Activated CD4-positive, alpha-beta memory T cell treated with anti-CD3 and anti-CD28 coated beads for 36 hours (primary cell): ENCODE data around the gene UBE2A. TPM values are rescaled to one million over a fixed set of nuclear protein-coding genes. Genes with fewer than 3 reads are reported as not detected.

Experiments
- CTCF ChIA-PET: fragments of 350-600 bp; sonication (Branson Sonifier 250); formaldehyde crosslinking; loops from one replicate; lab custom pipeline; 2021; ENCODE audit warnings: antibody characterized with exemption, inconsistent platforms; lab: Charles Lee
- POLR2A ChIA-PET: fragments of 350-600 bp; sonication (Branson Sonifier 250); formaldehyde crosslinking; loops from one replicate; lab custom pipeline; 2021; ENCODE audit warnings: antibody characterized with exemption; lab: Charles Lee
- DNase-seq: peaks from one replicate; pipeline ENCODE4 v3.0.0-alpha.2; 2020
- H3K27ac Mint-ChIP-seq: one replicate; pipeline ENCODE4 v1.8.0; 2021; ENCODE audit warnings: mixed read lengths
- H3K27me3 Mint-ChIP-seq: one replicate; pipeline ENCODE4 v1.8.0; 2021; ENCODE audit warnings: mixed read lengths
- H3K36me3 Mint-ChIP-seq: one replicate; pipeline ENCODE4 v1.8.0; 2021; ENCODE audit warnings: mixed read lengths
- H3K4me1 Mint-ChIP-seq: one replicate; pipeline ENCODE4 v1.8.0; 2021; ENCODE audit warnings: low read depth, mixed read lengths
- H3K4me3 Mint-ChIP-seq: one replicate; pipeline ENCODE4 v1.8.0; 2021; ENCODE audit warnings: mild to moderate bottlenecking, mixed read lengths
- H3K9me3 Mint-ChIP-seq: one replicate; pipeline ENCODE4 v1.8.0; 2021; ENCODE audit warnings: mixed read lengths
- intact Hi-C: fragments of 100-400 bp; cut with micrococcal nuclease; formaldehyde crosslinking; loops from one replicate; pipeline ENCODE4 v1.15.1; 2023
- total RNA-seq, 2 experiments: library from RNA; stranded (reverse); gene quantifications; one replicate each; pipeline ENCODE4 v1.2.3, GENCODE V29; 2021

The UBE2A gene
- total RNA-seq, 2 experiments from 2014 or later: 53.9 to 57.4 TPM

DNA sequence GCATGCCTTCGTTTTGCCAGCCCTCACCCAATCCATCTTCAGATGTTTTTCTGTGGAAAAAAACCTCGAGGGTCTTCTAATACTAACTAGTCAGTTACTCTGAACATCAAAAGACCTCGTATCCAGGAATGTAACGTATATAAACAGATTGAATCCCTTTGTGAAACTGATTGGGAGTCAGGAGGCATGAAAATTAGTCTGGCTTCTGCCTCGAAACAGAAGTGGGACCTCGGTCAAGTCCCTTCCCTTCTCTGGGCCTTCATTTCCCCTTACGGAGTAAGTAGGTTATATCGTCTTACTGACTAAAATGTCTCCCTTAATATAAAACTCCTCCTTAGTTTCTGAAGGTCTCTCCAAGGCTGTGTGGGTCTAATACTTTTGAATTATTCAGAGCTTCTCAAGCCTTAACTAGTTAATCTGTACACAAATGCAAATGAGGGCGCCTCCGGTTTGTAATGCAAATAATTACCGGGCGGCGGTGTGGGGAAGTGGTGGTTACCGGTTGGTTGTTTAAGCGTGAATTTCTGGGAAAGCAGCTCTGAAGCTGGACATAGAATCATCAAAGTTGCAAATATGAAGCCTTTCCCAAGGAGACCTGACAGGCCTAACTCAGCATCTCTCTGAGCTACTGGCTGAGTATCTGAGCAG, 43.3 kb downstream of the UBE2A start:
- Mint-ChIP-seq H3K4me1 (no peaks in the 10 kb centered on the region), H3K27me3 (no peaks in the 10 kb centered on the region), H3K4me3 (no peak overlapping the region), H3K36me3 (peaks cover 2% of the 10 kb centered on the region), H3K27ac (no peak overlapping the region), H3K9me3 (no peaks in the 10 kb centered on the region)
- no peak for DNase-seq
- ChIA-PET POLR2A (interaction anchor here (0.7 kb wide), 1 partner anchor 8 kb away, joined by 3 read pairs; no protein-coding TSS in a partner anchor), CTCF (interaction anchor here (1.3 kb wide), 1 partner anchor 112 kb away, joined by 4 read pairs; no protein-coding TSS in a partner anchor)
- intact Hi-C loops: no loop called here

DNA sequence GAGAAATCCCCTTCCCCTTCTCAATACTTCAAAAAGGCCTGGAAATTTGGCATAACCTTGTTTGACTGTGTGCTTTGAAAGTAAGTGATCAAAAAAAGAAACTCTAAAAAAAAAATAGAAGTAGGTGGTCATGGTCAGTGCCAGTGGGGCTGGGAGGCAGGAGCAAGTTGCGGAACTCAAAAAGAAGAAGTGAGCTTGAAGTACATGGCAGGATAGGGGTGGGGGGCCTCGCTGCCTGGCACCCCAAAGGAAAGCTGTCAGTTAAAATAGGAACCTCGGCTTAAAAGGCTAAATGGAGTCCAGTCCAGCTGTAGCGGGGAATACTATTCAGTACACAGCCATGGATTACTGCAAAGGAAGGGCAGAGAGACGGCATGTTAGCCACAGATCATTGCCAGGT, 44.1 kb downstream of the UBE2A start:
- H3K4me1 Mint-ChIP-seq: no peaks in the 10 kb centered on the region
- no peak for DNase-seq
- no peak overlapping the region for H3K27ac Mint-ChIP-seq
- no peaks in the 10 kb centered on the region for H3K27me3 Mint-ChIP-seq
- H3K4me3 Mint-ChIP-seq: no peak overlapping the region
- POLR2A ChIA-PET: no interaction called here
- CTCF ChIA-PET: interaction anchor here (1.3 kb wide), 1 partner anchor 111 kb away, joined by 4 read pairs; no protein-coding TSS in a partner anchor
- H3K9me3 Mint-ChIP-seq: no peaks in the 10 kb centered on the region
- peaks cover 2% of the 10 kb centered on the region for H3K36me3 Mint-ChIP-seq
- intact Hi-C loops: no loop called here

DNA sequence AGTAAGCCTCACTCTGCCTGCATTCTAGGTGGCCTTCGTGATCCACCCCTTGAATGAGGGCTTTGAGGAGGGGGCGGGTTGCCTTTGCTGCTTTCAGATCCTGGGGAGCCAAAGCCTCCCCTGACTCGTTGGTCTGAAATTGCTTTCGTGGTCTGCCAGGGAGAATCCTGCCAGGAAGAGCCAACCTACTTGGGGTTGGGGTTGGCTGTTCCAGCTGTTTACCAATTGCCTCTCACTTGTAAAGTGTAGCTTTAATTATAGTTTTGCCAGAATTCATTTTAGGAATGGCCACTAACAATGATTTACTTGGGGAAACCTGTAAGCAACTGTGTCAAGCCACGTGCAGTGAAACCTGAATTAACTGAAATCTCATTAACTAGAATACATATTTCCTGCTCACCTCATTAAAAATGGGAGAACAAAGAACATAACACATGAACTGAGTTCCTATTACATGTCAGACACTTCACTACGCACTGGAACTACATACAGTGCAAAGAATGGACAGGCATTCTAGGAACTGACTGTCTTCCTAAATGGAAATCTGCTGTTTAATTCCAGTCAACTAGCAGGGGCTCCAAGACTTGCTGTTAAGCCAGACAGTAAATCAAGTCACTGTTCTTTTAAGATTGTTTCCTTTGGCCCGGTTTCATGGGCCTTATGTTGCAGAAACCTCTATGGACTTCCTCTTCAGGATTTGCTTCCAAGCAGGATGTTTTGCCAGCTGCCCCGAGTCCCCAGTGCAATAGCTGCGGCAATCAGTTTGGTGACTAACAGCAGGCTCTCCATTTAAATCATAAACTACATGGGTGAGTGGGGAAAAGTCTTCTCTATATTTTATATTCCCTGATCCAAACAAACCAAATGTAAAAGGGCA, 48.2 kb downstream of the UBE2A start:
- Mint-ChIP-seq H3K36me3 (peaks cover 9% of the 10 kb centered on the region), H3K27ac (no peak overlapping the region), H3K27me3 (no peaks in the 10 kb centered on the region), H3K4me1 (no peaks in the 10 kb centered on the region), H3K9me3 (no peaks in the 10 kb centered on the region), H3K4me3 (no peak overlapping the region)
- ChIA-PET POLR2A (interaction anchor here (0.6 kb wide), 1 partner anchor 145 kb away, joined by 4 read pairs; no protein-coding TSS in a partner anchor), CTCF (no interaction called here)
- no peak for DNase-seq
- intact Hi-C loops: no loop called here

DNA sequence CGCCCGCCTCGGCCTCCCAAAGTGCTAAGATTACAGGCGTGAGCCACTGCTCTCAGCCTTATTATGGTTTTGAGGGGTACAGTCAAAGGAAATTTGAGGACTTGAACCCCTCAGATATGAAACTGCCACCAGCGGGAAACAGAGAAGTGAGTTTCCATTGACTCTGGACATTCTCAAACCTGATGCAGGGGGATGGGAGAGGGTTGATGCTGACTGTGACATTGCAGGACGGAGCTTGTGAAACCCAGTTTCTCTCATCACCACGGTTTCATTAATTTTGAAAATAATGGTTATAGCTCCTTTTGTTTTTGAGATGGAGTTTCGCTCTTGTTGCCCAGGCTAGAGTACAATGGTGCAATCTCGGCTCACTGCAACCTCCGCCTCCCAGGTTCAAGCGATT, 50.1 kb downstream of the UBE2A start:
- no peaks in the 10 kb centered on the region for H3K4me1 Mint-ChIP-seq
- H3K27ac Mint-ChIP-seq: no peak overlapping the region
- no peak overlapping the region for H3K4me3 Mint-ChIP-seq
- H3K9me3 Mint-ChIP-seq: no peaks in the 10 kb centered on the region
- ChIA-PET POLR2A (no interaction called here), CTCF (interaction anchor here (1.3 to 2.2 kb wide), 2 partner anchors 15 to 105 kb away, joined by 6 to 8 read pairs; no protein-coding TSS in a partner anchor)
- intact Hi-C loops: no loop called here
- no peak for DNase-seq
- H3K36me3 Mint-ChIP-seq: peaks cover 16% of the 10 kb centered on the region
- no peaks in the 10 kb centered on the region for H3K27me3 Mint-ChIP-seq

DNA sequence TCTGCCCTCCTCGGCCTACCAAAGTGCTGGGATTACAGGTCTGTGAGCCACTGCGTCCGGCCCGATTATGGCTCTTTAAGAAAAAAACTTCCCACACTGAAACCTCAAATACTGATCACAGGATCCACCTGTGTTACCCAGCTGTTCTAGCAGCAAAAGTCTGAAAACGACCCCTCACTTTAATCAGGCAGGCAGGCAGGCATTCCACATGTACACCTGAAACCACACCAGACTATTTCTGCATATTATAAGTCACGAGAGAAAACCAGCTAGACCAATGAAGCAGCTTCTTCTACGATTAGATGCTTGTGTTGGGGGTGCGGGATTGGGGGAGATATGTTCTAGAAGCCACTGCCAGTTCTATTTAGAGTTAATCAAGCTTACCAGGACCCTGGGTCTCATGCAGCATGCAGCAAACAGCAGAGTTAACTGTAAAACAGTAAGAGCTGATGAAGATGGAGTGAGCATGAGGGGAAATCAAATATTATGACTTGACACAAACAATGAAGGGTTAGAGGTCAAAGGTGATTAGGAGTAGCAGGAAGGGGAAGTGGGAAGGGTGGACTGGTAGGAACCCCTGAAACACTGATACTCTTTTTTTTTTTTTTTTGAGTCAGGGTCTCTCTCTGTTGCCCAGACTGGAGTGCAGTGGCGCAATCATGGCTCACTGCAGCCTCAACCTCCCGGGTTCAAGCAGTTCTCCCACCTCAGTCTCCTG, 50.7 kb downstream of the UBE2A start:
- peaks cover 18% of the 10 kb centered on the region for H3K36me3 Mint-ChIP-seq
- DNase-seq: no peak
- CTCF ChIA-PET: interaction anchor here (1.3 to 2.2 kb wide), 2 partner anchors 15 to 105 kb away, joined by 6 to 8 read pairs; no protein-coding TSS in a partner anchor
- POLR2A ChIA-PET: no interaction called here
- no peaks in the 10 kb centered on the region for H3K4me1 Mint-ChIP-seq
- intact Hi-C loops: no loop called here
- peak overlapping the region; percentile 29 for H3K27ac Mint-ChIP-seq
- no peaks in the 10 kb centered on the region for H3K9me3 Mint-ChIP-seq
- H3K4me3 Mint-ChIP-seq: no peak overlapping the region
- no peaks in the 10 kb centered on the region for H3K27me3 Mint-ChIP-seq

DNA sequence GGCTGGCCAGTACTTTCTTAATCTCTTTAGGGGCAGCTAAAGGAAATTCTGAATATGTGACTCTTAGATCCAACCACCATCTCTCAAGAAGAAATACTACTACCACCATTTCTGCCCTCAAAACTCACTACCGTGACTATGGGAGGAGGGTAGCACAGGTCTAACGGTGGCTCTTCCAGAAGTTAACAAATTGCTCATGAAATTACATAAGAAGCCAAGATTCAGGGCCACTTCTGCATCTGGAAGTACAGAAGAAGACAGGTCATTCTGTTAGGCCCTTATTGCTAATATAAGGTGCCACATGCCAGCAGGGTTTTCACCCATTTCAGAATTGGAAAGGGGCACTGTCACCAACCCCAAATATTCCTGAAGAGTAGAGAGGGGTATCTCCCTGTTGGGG, 51.5 kb downstream of the UBE2A start:
- Mint-ChIP-seq H3K27me3 (no peaks in the 10 kb centered on the region), H3K36me3 (peaks cover 20% of the 10 kb centered on the region), H3K27ac (no peak overlapping the region), H3K4me3 (no peak overlapping the region), H3K4me1 (no peaks in the 10 kb centered on the region), H3K9me3 (no peaks in the 10 kb centered on the region)
- POLR2A ChIA-PET: no interaction called here
- CTCF ChIA-PET: interaction anchor here (1.3 to 2.2 kb wide), 2 partner anchors 16 to 104 kb away, joined by 6 to 8 read pairs; no protein-coding TSS in a partner anchor
- no peak for DNase-seq
- intact Hi-C loops: no loop called here

Other genes with a start within 250 kb of the UBE2A start
- 1 to 10 TPM; 6.0 to 6.2 TPM for gene SLC25A43, start 175.2 kb upstream of the UBE2A start, total RNA-seq
- gene SLC25A5, start 106.1 kb upstream of the UBE2A start, total RNA-seq: 100 to 1,000 TPM; 627 to 652 TPM
- 10 to 100 TPM; 20.4 to 21.0 TPM for gene STEEP1, start 9.2 kb upstream of the UBE2A start, total RNA-seq
- gene NKRF, start 31.9 kb downstream of the UBE2A start, total RNA-seq: 10 to 100 TPM; 19.5 to 20.2 TPM
- 100 to 1,000 TPM; 154 to 156 TPM for gene SEPTIN6, start 118.6 kb downstream of the UBE2A start, total RNA-seq
- under 1 TPM; 0.34 to 0.55 TPM for gene SOWAHD, start 184.0 kb downstream of the UBE2A start, total RNA-seq
- 1,000 to 10,000 TPM; 2,669 to 2,681 TPM for gene RPL39, start 217.1 kb downstream of the UBE2A start, total RNA-seq